GM12878 (cell line): ENCODE data around the gene XPC. TPM values are rescaled to one million over a fixed set of nuclear protein-coding genes. Genes with fewer than 3 reads are reported as not detected.

Experiments used
- ATAC-seq: fragments of 200-7000 bp; cut with Tn5 transposase; 3 replicates; pipeline ENCODE4 v1.9.1; 2020; ENCODE audit warnings: mild to moderate bottlenecking, moderate library complexity
- BruUV-seq: library from RNA; stranded (reverse); fragments of 400-500 nt; replicated peaks from 2 replicates; lab custom pipeline; 2021; lab: Mats Ljungman, UMichigan
- CTCF ChIA-PET: fragments of 300-600 bp; sonication (Branson Sonifier 250); formaldehyde crosslinking; extraction: SDS; loops from one replicate; lab custom pipeline; 2021; ENCODE audit warnings: inconsistent platforms; lab: Yijun Ruan, JAX
- POLR2A ChIA-PET: fragments of 350-600 bp; formaldehyde crosslinking; extraction: SDS; loops from one replicate; lab custom pipeline; 2021; ENCODE audit warnings: inconsistent platforms; lab: Charles Lee
- RAD21 ChIA-PET: fragments of 300-600 bp; sonication (Branson Sonifier 250); formaldehyde crosslinking; loops from one replicate; lab custom pipeline; 2023; ENCODE audit warnings: antibody characterized with exemption; ENCODE audit not compliant: unreplicated experiment; lab: Charles Lee
- SMC1A ChIA-PET: fragments of 300-600 bp; sonication (Branson Sonifier 250); formaldehyde crosslinking; loops from one replicate; lab custom pipeline; 2023; ENCODE audit not compliant: unreplicated experiment, uncharacterized antibody; lab: Charles Lee
- DNase-seq: peaks from one replicate; pipeline ENCODE4 v3.0.0-alpha.2; 2011; ENCODE audit warnings: low read depth, low spot score
- FAIRE-seq: peaks from 3 replicates; lab custom pipeline; 2011; peaks lifted over from hg19 to GRCh38; lab: Jason Lieb, UNC
- H2AFZ ChIP-seq: 2 replicates; pipeline ENCODE4 v1.6.0; 2011; ENCODE audit warnings: low read depth, low read length, control low read depth; ENCODE audit not compliant: control insufficient read depth
- H3K27ac ChIP-seq: 2 replicates; pipeline ENCODE4 v1.5.1; 2011; ENCODE audit warnings: control low read depth; ENCODE audit not compliant: control insufficient read depth, insufficient read depth
- H3K27me3 ChIP-seq, 2 experiments: replicated peaks in 1 of 2; 2 replicates each; pipeline versions ENCODE4 v1.6.0 to v1.6.1; 2011; ENCODE audit warnings: low read length in 1 of 2; ENCODE audit not compliant: control insufficient read depth in 2 of 2, insufficient read depth in 2 of 2
- H3K36me3 ChIP-seq, 2 experiments: 2 replicates each; pipeline ENCODE4 v1.5.1; 2011; ENCODE audit warnings: low read length in 1 of 2; ENCODE audit not compliant: control insufficient read depth in 2 of 2, insufficient read depth in 2 of 2
- H3K4me1 ChIP-seq: 2 replicates; pipeline ENCODE4 v1.6.1; 2011; ENCODE audit warnings: mild to moderate bottlenecking, low read length, moderate library complexity, mixed read lengths; ENCODE audit not compliant: control insufficient read depth, insufficient read depth
- H3K4me2 ChIP-seq: 2 replicates; pipeline ENCODE4 v1.6.0; 2011; ENCODE audit warnings: control low read depth; ENCODE audit not compliant: control insufficient read depth, insufficient read depth
- H3K4me3 ChIP-seq: fragments of 200-600 bp; sonication (generic); 2 replicates; pipeline ENCODE4 v1.5.1; 2016
- H3K79me2 ChIP-seq: 2 replicates; pipeline ENCODE4 v1.6.0; 2011; ENCODE audit warnings: low read length; ENCODE audit not compliant: control insufficient read depth, insufficient read depth
- H3K9ac ChIP-seq: 2 replicates; pipeline ENCODE4 v1.8.0; 2011; ENCODE audit warnings: low read length, control low read depth, mixed read lengths; ENCODE audit not compliant: control insufficient read depth, insufficient read depth
- H3K9me3 ChIP-seq: replicated peaks from 3 replicates; pipeline ENCODE4 v1.5.1; 2011; ENCODE audit warnings: mild to moderate bottlenecking, low read length; ENCODE audit not compliant: control insufficient read depth, insufficient read depth
- H4K20me1 ChIP-seq: 2 replicates; pipeline ENCODE4 v1.6.0; 2011; ENCODE audit not compliant: control insufficient read depth, insufficient read depth
- BCL11A ChIP-seq: IDR thresholded peaks from 2 replicates; pipeline ENCODE4 v1.6.1; 2011; ENCODE audit warnings: low read depth, low read length
- BCLAF1 ChIP-seq: fragments of 450-650 bp; IDR thresholded peaks from 2 replicates; pipeline ENCODE4 v1.6.1; 2017; ENCODE audit warnings: antibody characterized with exemption, mild to moderate bottlenecking, moderate library complexity
- CEBPZ ChIP-seq: fragments of 150-350 bp; IDR thresholded peaks from 2 replicates; pipeline ENCODE4 v1.6.1; 2016; ENCODE audit warnings: low read depth, low read length
- GABPA ChIP-seq: IDR thresholded peaks from 2 replicates; pipeline ENCODE4 v1.6.1; 2014; ENCODE audit warnings: antibody characterized with exemption, low read depth, mild to moderate bottlenecking, inconsistent platforms
- MEF2A ChIP-seq: IDR thresholded peaks from 2 replicates; pipeline ENCODE4 v1.6.1; 2011; ENCODE audit warnings: low read depth, mild to moderate bottlenecking, low read length, moderate library complexity; ENCODE audit not compliant: insufficient read depth
- MTA3 ChIP-seq: IDR thresholded peaks from 2 replicates; pipeline ENCODE4 v1.6.1; 2012; ENCODE audit warnings: low read length, inconsistent platforms, borderline replicate concordance
- MYC ChIP-seq: IDR thresholded peaks from 2 replicates; pipeline ENCODE4 v1.6.1; 2011; ENCODE audit warnings: mild to moderate bottlenecking, low read length, moderate library complexity, inconsistent platforms; ENCODE audit not compliant: insufficient read depth, insufficient replicate concordance, insufficient read length, severe bottlenecking
- NFIC ChIP-seq: IDR thresholded peaks from 2 replicates; pipeline ENCODE4 v1.6.1; 2012; ENCODE audit warnings: low read depth, mild to moderate bottlenecking, inconsistent platforms, low read length, moderate library complexity
- PRDM15 ChIP-seq: fragments of 450-650 bp; formaldehyde crosslinking; IDR thresholded peaks from 2 replicates; pipeline ENCODE4 v1.4.0; 2020; ENCODE audit warnings: mild to moderate bottlenecking, moderate library complexity
- SIX5 ChIP-seq: IDR thresholded peaks from 2 replicates; pipeline ENCODE4 v1.6.1; 2011; ENCODE audit warnings: mild to moderate bottlenecking, low read depth, low read length, moderate library complexity; ENCODE audit not compliant: severe bottlenecking
- SPI1 ChIP-seq: IDR thresholded peaks from 2 replicates; pipeline ENCODE4 v1.6.1; 2011; ENCODE audit warnings: low read depth, mild to moderate bottlenecking, low read length, moderate library complexity, borderline replicate concordance; ENCODE audit not compliant: insufficient read depth
- WRNIP1 ChIP-seq: IDR thresholded peaks from 2 replicates; pipeline ENCODE4 v1.6.1; 2011; ENCODE audit warnings: low read depth, low read length, improper control_type of control experiment, borderline replicate concordance
- ZNF24 ChIP-seq: fragments of 450-650 bp; IDR thresholded peaks from 2 replicates; pipeline ENCODE4 v1.6.1; 2017; ENCODE audit warnings: antibody characterized with exemption, mild to moderate bottlenecking
- ZNF274 ChIP-seq: IDR thresholded peaks from one replicate; pipeline ENCODE4 v1.8.0; 2011; ENCODE audit not compliant: insufficient read length, insufficient read depth
- ZZZ3 ChIP-seq: IDR thresholded peaks from 2 replicates; pipeline ENCODE4 v1.6.1; 2011; ENCODE audit warnings: low read depth; ENCODE audit not compliant: control insufficient read depth, insufficient read length
- in situ Hi-C: fragments of 300-500 bp; cut with MboI; formaldehyde crosslinking; loops from 9 replicates; pipeline ENCODE4 v1.14.3; 2018; ENCODE audit warnings: mixed read lengths
- intact Hi-C: fragments of 100-400 bp; cut with micrococcal nuclease; formaldehyde crosslinking; loops from one replicate; pipeline ENCODE4 v1.14.2; 2022; ENCODE audit not compliant: unreplicated experiment
- polyA plus RNA-seq, 11 experiments: library from polyadenylated mRNA; depleted of rRNA in 4 of 11; unstranded in 6 of 11; stranded (reverse) in 5 of 11; fragments of >200 nt; fragmentation: Nextera tagmentation in 4 of 11; fragmentation: Illumina TruSeq in 1 of 11; extraction: Ambion mirVana in 4 of 11; extraction: Trizol in 1 of 11; gene quantifications; 1 replicate in 1 of 11; 2 replicates in 10 of 11; pipeline versions ENCODE4 v1.2.1 to v1.2.3, GENCODE V29; 2011 to 2016; ENCODE audit warnings: inconsistent platforms in 2 of 11, missing spikeins in 2 of 11, low read depth in 1 of 11
- total RNA-seq, 4 experiments: library from RNA; depleted of rRNA in 3 of 4; stranded (reverse); fragments of >200 nt in 3 of 4; fragmentation: Illumina TruSeq in 1 of 4; extraction: Trizol in 1 of 4; gene quantifications; 2 replicates each; pipeline versions ENCODE4 v1.2.1 to v1.2.3, GENCODE V29; 2013 to 2021

XPC gene
- total and polyA plus RNA-seq, 10 of the 15 experiments (the other 5 are each of a cell fraction or from before 2014, with no cell fraction given) = 4.0 to 48.3 (median 29.8) TPM

GRCh38 chr3:14169871-14170270 lies 8.5 kb downstream of the XPC start:
- ChIA-PET POLR2A (no interaction called here), SMC1A (interaction anchor here (0.8 to 1.4 kb wide), 2 partner anchors 13 to 293 kb away, joined by 3 to 4 read pairs; no protein-coding TSS in a partner anchor), CTCF (interaction anchor here (1.0 to 2.0 kb wide), 4 partner anchors 9 to 273 kb away, joined by 3 to 8 read pairs (median 4); partner anchors contain the start of genes LSM3 and XPC), RAD21 (no interaction called here)
- FAIRE-seq (no peak), ATAC-seq (peak; percentile 17; the same call in 1 of the 3 replicates), DNase-seq (no peak)
- no peak overlapping the region for H3K4me2 ChIP-seq
- H3K27me3 ChIP-seq = no peaks in the 10 kb centered on the region
- peaks cover 2% of the 10 kb centered on the region for H3K4me1 ChIP-seq
- in situ Hi-C loops = no loop called here
- no peak overlapping the region for H2AFZ ChIP-seq
- H4K20me1 ChIP-seq = no peaks in the 10 kb centered on the region
- peaks cover 14% of the 10 kb centered on the region for H3K79me2 ChIP-seq
- H3K4me3 ChIP-seq = no peak overlapping the region
- intact Hi-C loops = no loop called here
- no peaks in the 10 kb centered on the region; the same call in 2 of the 3 replicates for H3K9me3 ChIP-seq
- BruUV-seq = no TSS peak
- H3K27ac ChIP-seq = no peak overlapping the region
- H3K36me3 ChIP-seq = peaks cover 13 to 41% of the 10 kb centered on the region in 2 experiments
- H3K9ac ChIP-seq = no peak overlapping the region
- no peak for TF ChIP-seq BCLAF1
- TF ChIP-seq MYC = no peak
- no peak for TF ChIP-seq CEBPZ
- TF ChIP-seq SIX5 = no peak
- no peak for TF ChIP-seq MTA3
- TF ChIP-seq NFIC = no peak
- TF ChIP-seq ZNF24 = no peak
- TF ChIP-seq BCL11A = no peak
- no peak for TF ChIP-seq WRNIP1
- TF ChIP-seq ZZZ3 = no peak
- TF ChIP-seq SPI1 = no peak
- TF ChIP-seq ZNF274 = no peak
- TF ChIP-seq MEF2A = no peak
- no peak for TF ChIP-seq GABPA
- no peak for TF ChIP-seq PRDM15 (CRISPR knock-in tag)
